Renal cortex interstitium (tissue), 11 donors: ENCODE results near the gene SBF2. TPM values are rescaled to one million over a fixed set of nuclear protein-coding genes. Genes with fewer than 3 reads are reported as not detected.
"Not testable (repeated sequence)": the region's sequence is repeated elsewhere in the genome, so short reads cannot be mapped to it uniquely, and the experiment has no call there.

ENCODE experiments used
- DNase-seq, 11 donors: peaks; one replicate each; pipeline ENCODE4 v3.0.0-alpha.2; 2013; ENCODE audit warnings: low read depth in 9 of 11, low spot score in 4 of 11; ENCODE audit errors: extremely low read depth in 1 of 11
- polyA plus RNA-seq, 3 donors: library from polyadenylated mRNA; unstranded; fragments of 120-200 nt; gene quantifications; one replicate each; pipeline ENCODE4 v1.2.1, GENCODE V29; 2013; ENCODE audit not compliant: insufficient read length in 3 of 3

Gene SBF2
- polyA plus RNA-seq, 3 donors, result 47.0 to 58.3 (median 52.3) TPM

DNA sequence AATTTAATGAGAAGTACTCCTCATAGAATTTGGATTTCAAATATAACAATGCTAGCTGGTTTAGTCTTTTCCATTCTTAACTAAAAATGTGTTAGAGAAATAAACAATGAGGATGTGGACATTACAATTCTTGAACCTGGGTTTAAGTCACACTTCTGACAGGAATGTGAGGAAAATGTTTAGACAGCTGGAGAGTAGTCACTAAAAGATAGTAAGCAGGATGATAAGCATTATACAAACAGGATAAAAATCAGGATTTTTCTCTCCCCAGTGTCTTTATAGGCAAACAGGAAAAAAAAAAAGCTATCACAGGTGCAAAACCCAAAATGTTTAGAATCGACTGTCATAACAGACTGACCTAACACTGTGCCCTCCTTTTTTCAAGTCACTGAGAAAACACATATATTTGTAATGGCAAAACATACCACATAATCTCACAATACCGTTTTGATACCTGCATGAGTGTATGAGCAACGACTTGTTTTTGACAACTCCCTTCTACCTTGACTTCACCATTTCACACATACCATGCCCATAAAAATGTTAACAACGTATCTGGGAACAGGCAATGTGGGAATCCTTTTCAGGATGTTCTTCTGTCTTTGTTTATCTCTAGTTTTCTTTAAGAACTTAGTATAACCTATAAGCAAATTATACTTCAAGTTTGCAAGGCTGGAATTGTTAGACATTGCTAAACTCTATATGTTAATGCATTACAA lies 242.0 kb downstream of the SBF2 start:
- DNase-seq, result no peak

DNA sequence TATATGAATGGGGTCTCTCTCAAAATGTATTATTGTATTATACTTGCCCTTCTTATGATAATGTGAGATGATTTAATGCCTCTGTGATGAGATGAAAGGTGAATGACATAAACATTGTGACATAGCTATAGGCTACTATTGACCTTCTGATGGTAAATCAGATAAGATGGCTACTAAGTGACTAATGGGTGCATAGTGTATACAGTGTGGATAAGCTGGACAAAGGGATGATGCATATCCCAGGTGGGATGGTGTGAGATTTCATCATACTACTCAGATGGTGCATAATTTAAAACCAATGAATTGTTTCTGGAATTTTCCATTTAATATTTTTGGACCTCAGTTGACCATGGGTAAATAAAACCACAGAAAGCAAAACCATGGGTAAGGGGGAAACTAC lies 243.5 kb downstream of the SBF2 start:
- DNase-seq, result no peak

GRCh38 chr11:10049756-10050155 lies 244.3 kb downstream of the SBF2 start:
- DNase-seq, result no peak

DNA sequence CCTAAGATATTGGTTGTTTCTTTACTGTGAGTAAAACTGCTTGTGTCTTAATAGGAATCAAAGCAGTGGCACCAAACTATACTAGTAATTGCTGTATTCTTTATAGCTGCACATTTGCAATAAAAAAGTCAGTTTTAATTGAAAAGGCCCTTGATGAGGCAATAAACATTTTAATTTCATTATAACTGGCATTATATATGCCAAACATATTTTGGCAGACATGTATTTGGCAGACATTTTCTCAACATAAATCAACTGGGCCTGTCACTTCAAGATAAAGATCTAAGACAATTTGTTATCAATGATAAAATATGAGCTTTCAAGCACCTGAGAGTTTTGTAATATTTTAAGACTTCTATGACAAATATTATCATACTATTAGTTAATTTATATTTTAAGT lies 245.7 kb downstream of the SBF2 start:
- no peak for DNase-seq

- no peak for DNase-seq
These were observed 249.4 kb downstream of the SBF2 start for GRCh38 chr11:10044618-10045017.

DNA sequence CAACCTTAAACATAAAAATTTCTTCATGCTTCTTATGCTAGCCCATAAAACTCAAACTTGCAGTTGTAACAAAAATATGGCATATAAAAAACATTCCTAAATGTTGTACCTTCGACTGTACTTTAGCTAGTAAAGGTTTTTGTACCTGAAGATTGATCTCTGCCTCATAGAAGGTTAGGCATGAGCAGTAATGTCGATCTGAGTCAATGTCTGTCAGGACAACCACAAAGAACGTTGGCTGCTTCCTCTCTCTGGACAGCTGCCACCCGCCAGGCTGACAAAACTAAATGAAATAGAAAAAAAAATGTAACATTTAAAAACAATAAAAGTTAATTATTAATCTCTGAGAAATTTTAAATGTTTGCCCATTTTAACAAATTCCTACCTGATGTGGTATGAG lies 251.3 kb downstream of the SBF2 start:
- no peak for DNase-seq

DNA sequence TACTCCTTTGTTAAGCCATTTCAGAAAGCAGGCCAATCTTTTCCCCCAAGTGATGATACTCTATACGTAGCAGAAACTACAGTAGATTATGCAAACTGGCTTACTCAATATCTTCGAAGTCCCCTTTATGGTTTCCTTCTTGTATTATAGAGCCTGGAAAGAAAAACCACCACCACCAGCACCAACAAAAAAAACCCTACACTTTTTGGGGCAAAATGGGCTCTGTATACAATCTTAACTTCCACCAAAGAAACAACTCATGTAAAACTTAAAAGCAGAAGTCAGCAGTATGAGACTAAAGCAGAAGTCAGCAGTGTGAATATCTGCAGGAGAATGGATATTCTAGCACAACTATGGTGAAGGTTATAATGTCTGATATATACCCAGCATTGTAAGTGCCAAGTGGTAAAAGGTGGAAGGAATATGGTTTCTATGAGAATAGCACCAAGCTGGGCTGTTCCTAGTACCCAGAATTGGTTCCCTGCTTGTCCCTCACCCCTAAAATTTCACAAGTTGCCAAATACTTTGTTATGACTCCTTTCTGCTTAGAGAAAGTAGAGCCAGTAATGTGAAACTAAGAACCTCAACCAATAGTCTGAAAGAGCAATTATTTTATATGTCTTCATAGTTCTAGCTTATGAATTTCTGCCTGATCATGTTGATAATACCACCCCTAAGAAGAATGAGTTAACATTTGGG lies 252.1 kb downstream of the SBF2 start:
- DNase-seq, result no peak

DNA sequence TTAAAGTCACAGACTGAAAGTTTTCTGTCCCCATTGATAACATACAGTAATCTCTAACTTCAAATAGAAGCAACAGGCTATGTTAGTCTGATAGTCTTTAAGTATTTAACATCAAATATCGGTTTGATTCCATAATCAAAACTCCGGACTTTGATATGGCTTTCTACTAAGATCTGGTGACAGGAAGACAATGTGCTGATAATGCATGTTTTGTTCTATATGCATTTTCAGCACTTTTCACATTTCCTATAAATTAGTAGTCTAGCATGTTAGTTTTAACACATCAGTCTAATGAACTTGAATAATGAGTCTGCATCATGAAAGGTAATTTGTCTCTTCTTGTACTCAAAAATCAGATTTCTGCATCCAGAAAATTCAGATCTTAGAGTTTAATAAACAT lies 252.7 kb downstream of the SBF2 start:
- no peak for DNase-seq

GRCh38 chr11:10038521-10039302 lies 255.3 kb downstream of the SBF2 start:
- DNase-seq, result no peak

DNA sequence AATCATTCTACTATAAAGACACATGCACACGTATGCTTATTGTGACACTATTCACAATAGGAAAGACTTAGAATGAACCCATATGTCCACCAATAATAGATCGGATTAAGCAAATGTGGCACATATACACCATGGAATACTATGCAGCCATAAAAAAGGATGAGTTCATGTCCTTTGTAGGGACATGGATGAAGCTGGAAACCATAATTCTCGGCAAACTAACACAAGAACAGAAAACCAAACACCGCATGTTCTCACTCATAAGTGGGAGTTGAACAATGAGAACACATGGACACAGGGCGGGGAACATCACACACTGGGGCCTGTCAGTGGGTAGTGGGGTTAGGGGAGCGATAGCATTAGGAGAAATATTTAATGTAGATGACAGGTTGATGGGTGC lies 258.1 kb downstream of the SBF2 start:
- DNase-seq, result not testable (repeated sequence)

DNA sequence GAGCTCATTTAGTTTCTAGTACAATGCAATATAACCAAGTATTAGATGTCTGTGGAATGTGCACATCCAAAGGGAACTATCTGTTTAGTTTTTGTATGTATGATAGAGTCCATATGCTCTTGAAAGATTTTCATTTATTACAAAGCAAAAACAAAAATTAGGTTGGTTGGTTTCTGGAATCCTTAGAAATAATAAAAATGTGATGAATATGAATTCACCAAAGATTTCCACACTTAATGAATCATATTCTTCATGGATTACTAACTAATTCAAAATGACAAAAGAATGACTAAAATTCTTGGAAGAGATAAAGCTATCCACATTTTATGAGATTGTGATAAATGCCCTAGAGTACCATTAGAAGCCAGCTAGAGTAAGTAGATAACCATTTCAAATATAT lies 261.1 kb downstream of the SBF2 start:
- DNase-seq, result peak in 1 of 11 donors; percentile 1

DNA sequence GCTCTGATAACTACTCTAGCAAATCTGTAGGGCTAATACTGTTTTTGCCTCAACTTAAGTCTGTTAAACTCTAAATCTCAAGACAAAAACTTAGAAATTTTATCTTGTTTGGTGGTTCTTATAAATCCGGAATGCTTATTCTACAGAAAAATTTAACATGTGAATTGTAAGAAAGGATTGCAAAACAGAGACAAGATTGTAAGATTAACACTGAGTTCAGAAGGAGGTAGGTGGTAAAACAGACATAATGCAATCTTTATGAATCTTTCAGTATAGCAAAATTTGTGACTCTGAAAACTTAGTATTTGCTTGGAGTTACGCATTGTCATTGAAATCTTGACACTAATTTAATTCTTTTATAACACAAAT lies 263.9 kb downstream of the SBF2 start:
- no peak for DNase-seq

DNA sequence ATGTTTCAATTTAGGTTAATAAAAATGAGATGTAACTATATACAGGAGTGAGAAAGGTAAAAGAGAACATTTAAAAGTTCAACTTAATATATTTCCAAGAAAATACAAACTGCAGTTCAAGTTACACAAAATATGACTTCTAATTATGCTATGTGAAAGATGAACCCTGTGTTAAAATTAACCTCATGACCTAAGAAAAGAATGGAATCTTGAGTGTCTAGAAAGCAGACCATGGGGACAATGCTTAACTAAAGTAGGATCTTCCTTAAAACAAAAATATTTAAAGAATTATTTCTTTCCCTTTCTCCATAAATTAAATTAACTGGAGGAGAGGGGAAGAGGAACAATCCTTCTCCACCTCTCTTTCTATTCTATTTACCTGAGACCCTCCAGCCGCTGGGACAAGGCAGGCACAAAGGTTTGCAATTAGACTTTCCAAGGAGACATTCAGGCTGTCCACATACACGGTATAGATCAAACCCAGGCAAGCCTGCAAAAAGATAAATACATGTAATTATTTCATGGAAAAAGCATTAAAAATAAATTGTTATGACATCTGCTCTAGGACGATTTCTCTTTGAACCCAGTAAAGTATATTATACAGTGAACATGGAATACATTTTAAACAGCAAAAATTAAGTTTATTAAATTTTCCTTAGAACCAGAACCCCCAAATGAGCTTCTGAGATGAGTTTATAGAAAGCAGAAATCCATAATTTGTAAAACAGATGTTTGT lies 264.5 kb downstream of the SBF2 start:
- no peak for DNase-seq

- DNase-seq, result no peak
These were observed 267.5 kb downstream of the SBF2 start for GRCh38 chr11:10026514-10026913.

- DNase-seq, result no peak
These were observed 270.8 kb downstream of the SBF2 start for GRCh38 chr11:10023212-10023611.

GRCh38 chr11:10022764-10023163 lies 271.3 kb downstream of the SBF2 start:
- no peak for DNase-seq

- DNase-seq, result no peak
These were observed 272.5 kb downstream of the SBF2 start for GRCh38 chr11:10021563-10021962.

DNA sequence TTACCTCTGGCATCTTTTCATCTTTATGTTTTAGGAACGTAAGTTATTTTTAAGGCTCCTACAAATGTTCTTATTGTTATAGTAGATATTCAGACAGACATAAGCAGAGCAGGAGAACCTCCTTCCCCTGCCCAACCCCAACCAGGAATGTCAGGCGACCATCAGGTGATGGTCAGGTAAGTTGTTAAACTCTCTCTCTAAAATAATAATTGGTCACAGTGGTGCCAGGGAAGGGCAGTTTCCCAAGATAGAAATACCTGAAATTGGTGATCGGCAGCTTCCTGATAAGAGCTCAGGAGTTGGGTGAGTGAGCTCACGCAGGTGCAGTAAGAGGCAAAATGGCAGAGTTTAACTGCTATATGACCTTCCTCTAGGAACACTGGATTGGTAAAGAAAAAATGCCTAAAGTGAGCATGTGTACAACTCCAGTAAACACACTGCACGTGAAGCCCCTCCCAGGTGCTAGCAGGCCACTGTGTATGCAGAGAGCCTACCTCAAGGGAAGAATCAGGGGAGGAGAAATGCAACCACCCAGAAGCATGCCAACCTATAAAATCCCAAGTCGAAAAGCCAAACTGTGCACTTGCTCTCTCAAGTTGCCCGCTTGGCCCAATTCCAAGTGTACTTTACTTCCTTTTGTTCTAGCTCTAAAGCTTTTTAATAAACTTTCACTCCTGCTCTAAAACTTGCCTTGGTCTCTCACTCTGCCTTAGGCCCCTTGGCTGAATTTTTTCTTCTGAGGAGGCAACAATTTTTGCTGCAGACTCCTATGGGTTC lies 273.9 kb downstream of the SBF2 start:
- peak in 5 of 11 donors; percentile 6 to 35 (median 7) for DNase-seq

GRCh38 chr11:10017911-10018310 lies 276.1 kb downstream of the SBF2 start:
- no peak for DNase-seq
